ENCODE data around the gene PCDHGA11. TPM values are rescaled to one million over a fixed set of nuclear protein-coding genes. Genes with fewer than 3 reads are reported as not detected.
A peak's percentile ranks its signal among the peaks of the same experiment; 100 is the strongest.
"Not testable (repeated sequence)": the region's sequence is repeated elsewhere in the genome, so short reads cannot be mapped to it uniquely, and the experiment has no call there.

PCDHGA11 gene
- 7.6 and 17.8 TPM in 2 replicates for total RNA-seq (ENCODE audit: low replicate concordance)

- TF ChIP-seq CTCF (IDR thresholded peaks at IDR 0.05; ENCODE audit: insufficient read depth, low read length), result peak; percentile 75
- H3K4me3 ChIP-seq (ENCODE audit: low read depth, low read length), result peak within 1 kb of the TSS; percentile 71
- DNase-seq (ENCODE audit: low read depth), result peak; percentile 84
Measured at GRCh38 chr5:141420855-141421488, at the start of gene PCDHGA11. Gene PCDHGA11 (plus strand): TSS chr5:141421051. CDS start chr5:141421228, 177 bp downstream.

- H3K4me3 ChIP-seq (ENCODE audit: low read depth, low read length), result no peak overlapping the region
- TF ChIP-seq CTCF (IDR thresholded peaks at IDR 0.05; ENCODE audit: insufficient read depth, low read length), result no peak
- DNase-seq (ENCODE audit: low read depth), result no peak
Measured at GRCh38 chr5:141371572-141372475, 49.0 kb upstream of the PCDHGA11 start.

GRCh38 chr5:141373673-141374317, 47.1 kb upstream of the PCDHGA11 start, which contains the start of gene PCDHGA6:
Gene PCDHGA6 (plus strand): TSS chr5:141373891. CDS start chr5:141374084, 193 bp downstream.
- peak within 1 kb of the TSS; percentile 59 for H3K4me3 ChIP-seq (ENCODE audit: low read depth, low read length)
- peak; percentile 53 for DNase-seq (ENCODE audit: low read depth)
- TF ChIP-seq CTCF (IDR thresholded peaks at IDR 0.05; ENCODE audit: insufficient read depth, low read length), result peak; percentile 57

- TF ChIP-seq CTCF (IDR thresholded peaks at IDR 0.05; ENCODE audit: insufficient read depth, low read length), result no peak
- H3K4me3 ChIP-seq (ENCODE audit: low read depth, low read length), result no peak overlapping the region
- no peak for DNase-seq (ENCODE audit: low read depth)
Measured at GRCh38 chr5:141374627-141375026, 46.2 kb upstream of the PCDHGA11 start.

GRCh38 chr5:141375444-141376155, 45.3 kb upstream of the PCDHGA11 start:
- H3K4me3 ChIP-seq (ENCODE audit: low read depth, low read length); DNase-seq (ENCODE audit: low read depth): not testable (repeated sequence)

- DNase-seq (ENCODE audit: low read depth), result peak; percentile 68
- TF ChIP-seq CTCF (IDR thresholded peaks at IDR 0.05; ENCODE audit: insufficient read depth, low read length), result peak; percentile 67
- H3K4me3 ChIP-seq (ENCODE audit: low read depth, low read length), result peak within 1 kb of the TSS; percentile 73
Measured at GRCh38 chr5:141382469-141383294, 38.2 kb upstream of the PCDHGA11 start, which contains the start of gene PCDHGA7. Gene PCDHGA7 (plus strand): TSS chr5:141382742. CDS start chr5:141382900, 158 bp downstream.
